Activated CD4-positive, alpha-beta memory T cell treated with anti-CD3 and anti-CD28 coated beads, Interleukin-2, amount 10 ng/mL, durations not matched to agents 7 days and 5 days (primary cell): ENCODE data around the gene OR2AE1. TPM values are rescaled to one million over a fixed set of nuclear protein-coding genes. Genes with fewer than 3 reads are reported as not detected.

Experiments
- CTCF ChIA-PET: fragments of 350-600 bp; sonication (Branson Sonifier 250); formaldehyde crosslinking; loops from one replicate; lab custom pipeline; 2021; ENCODE audit warnings: antibody characterized with exemption, inconsistent platforms; lab: Charles Lee
- POLR2A ChIA-PET: fragments of 350-600 bp; sonication (Branson Sonifier 250); formaldehyde crosslinking; loops from one replicate; lab custom pipeline; 2021; ENCODE audit warnings: antibody characterized with exemption; lab: Charles Lee
- DNase-seq: peaks from one replicate; pipeline ENCODE4 v3.0.0-alpha.2; 2020
- H3K27ac Mint-ChIP-seq: one replicate; pipeline ENCODE4 v1.8.0; 2021; ENCODE audit warnings: mild to moderate bottlenecking, mixed read lengths
- H3K27me3 Mint-ChIP-seq: one replicate; pipeline ENCODE4 v1.8.0; 2021; ENCODE audit warnings: mixed read lengths
- H3K36me3 Mint-ChIP-seq: one replicate; pipeline ENCODE4 v1.8.0; 2021; ENCODE audit warnings: low read depth, mixed read lengths
- H3K4me1 Mint-ChIP-seq: one replicate; pipeline ENCODE4 v1.8.0; 2021; ENCODE audit warnings: mixed read lengths
- H3K4me3 Mint-ChIP-seq: one replicate; pipeline ENCODE4 v1.8.0; 2021; ENCODE audit warnings: mild to moderate bottlenecking, mixed read lengths
- H3K9me3 Mint-ChIP-seq: one replicate; pipeline ENCODE4 v1.8.0; 2021; ENCODE audit warnings: mixed read lengths
- total RNA-seq, 2 experiments: library from RNA; stranded (reverse); gene quantifications; one replicate each; pipeline ENCODE4 v1.2.3, GENCODE V29; 2021

OR2AE1 gene
- total RNA-seq, 2 experiments from 2014 or later: not detected

DNA sequence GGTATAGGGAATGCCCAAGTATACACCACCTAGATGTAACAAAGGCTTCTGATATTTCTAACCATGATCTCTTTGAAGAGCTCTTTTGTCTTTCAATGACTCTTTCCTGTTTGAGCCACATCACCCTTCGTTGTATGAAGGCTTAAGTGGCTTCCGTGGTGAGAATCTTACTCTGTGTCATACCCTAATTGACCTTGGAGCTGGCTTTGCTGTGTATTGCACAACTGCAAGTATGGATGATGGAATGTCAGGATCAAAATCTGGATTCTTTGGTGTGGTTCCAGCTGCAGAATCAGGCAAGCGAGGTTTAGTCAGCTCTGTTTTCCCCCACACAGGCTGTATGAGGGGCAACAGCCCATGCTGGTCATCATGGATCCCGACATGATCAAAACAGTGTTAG is 33.0 kb downstream of the OR2AE1 start:
- Mint-ChIP-seq H3K4me1 (no peaks in the 10 kb centered on the region), H3K4me3 (no peak overlapping the region), H3K27me3 (peaks cover 20% of the 10 kb centered on the region), H3K36me3 (no peaks in the 10 kb centered on the region), H3K9me3 (no peaks in the 10 kb centered on the region), H3K27ac (no peak overlapping the region)
- ChIA-PET CTCF (no interaction called here), POLR2A (no interaction called here)
- no peak for DNase-seq

DNA sequence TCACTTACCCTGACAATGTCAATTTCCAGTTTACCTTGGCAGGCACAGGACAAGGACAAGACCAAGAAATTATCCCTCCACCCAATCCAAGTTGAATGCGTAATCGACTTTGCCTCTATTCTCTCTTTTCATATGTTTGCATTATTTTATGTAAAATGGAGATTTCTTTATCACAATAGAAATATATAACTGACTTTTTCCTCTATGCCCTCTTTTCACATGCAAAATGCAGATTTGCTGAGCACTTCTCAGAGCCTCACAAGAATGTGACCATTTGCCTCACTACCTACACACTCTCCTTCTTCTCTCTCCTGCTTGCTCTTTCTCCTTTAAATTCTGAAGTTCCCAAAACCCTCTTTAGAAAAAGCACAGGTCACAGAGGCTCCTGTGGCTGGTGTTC is 33.9 kb downstream of the OR2AE1 start:
- no peaks in the 10 kb centered on the region for H3K36me3 Mint-ChIP-seq
- H3K4me1 Mint-ChIP-seq: no peaks in the 10 kb centered on the region
- CTCF ChIA-PET: no interaction called here

DNA sequence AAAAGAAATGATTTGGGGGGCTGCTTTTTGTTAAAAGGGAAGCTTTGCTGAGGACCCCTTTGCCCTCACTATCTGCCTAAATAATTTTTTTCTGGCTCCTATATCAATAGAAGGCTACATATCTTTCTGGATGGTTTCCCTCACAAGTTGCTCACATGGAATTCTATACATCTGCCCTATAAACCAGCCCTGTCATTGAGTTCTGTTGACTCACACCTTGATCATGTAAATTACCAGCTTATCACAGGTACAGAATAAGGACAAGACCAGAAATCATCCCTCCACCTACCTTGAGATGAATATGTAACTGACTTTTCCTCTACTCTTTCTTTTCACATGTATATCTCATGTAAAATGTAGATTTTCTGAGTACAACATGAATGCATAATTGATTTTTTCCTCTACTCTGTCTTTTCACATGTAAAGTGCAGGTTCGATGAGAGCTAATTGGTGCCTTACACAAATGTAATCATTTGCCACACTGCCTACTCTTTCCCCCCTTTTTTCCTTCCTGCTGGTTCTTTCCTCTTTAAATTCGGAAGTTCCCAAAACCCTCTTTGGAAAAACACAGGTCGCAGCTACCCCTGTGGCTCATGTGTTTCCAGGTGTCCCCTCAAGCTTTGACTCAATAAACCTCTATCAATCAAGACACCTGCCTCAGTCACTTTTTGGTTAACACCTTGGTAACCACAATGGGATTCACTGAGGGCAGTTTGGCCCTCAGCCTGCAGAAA is 36.5 kb downstream of the OR2AE1 start:
- no peak for DNase-seq
- Mint-ChIP-seq H3K36me3 (no peaks in the 10 kb centered on the region), H3K4me3 (no peak overlapping the region), H3K9me3 (no peaks in the 10 kb centered on the region), H3K27ac (no peak overlapping the region), H3K4me1 (no peaks in the 10 kb centered on the region), H3K27me3 (peaks cover 16% of the 10 kb centered on the region)
- ChIA-PET POLR2A (no interaction called here), CTCF (no interaction called here)

More for the DNA sequence above, 33.9 kb downstream of the OR2AE1 start:
- no peaks in the 10 kb centered on the region for H3K9me3 Mint-ChIP-seq
- no peak overlapping the region for H3K27ac Mint-ChIP-seq
- no peak overlapping the region for H3K4me3 Mint-ChIP-seq
- no peak for DNase-seq
- H3K27me3 Mint-ChIP-seq: peaks cover 17% of the 10 kb centered on the region
- POLR2A ChIA-PET: no interaction called here

DNA sequence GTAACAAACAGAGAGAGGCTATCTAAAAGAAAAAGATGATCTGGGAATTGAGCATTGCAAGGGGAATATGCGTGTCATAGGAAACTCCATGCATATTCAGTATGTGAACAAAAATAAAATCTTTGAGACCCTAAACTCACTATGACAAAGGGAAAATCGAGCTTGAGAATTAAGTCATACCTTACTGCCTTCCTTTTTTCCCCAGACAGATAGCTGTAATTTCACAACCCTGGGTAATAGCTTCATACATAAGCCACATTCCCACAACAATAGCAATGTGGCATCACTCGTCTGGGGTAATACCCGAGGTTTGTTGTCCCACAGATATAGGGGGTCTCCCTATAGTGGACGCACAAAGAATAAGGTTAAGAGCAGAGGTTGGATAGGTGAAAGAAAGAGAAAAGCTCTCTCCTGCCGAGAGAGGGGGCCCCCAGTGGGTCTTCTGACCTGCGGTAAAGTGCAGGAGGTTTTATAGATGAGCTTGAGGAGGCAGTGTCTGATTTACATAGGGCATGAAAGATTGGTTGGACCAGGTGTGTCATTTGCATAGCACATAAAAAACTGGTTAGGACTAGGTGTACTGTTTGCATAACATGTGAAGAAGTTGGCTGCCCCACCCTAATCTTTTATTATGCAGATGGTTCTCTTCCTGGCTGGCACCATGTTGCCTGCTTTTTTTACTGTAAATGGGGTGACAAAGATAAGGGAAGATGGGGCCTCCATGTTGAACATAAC is 37.4 kb downstream of the OR2AE1 start:
- Mint-ChIP-seq H3K27ac (no peak overlapping the region), H3K36me3 (no peaks in the 10 kb centered on the region), H3K9me3 (no peaks in the 10 kb centered on the region), H3K4me3 (no peak overlapping the region), H3K27me3 (peaks cover 16% of the 10 kb centered on the region), H3K4me1 (no peaks in the 10 kb centered on the region)
- POLR2A ChIA-PET: no interaction called here
- no peak for DNase-seq
- CTCF ChIA-PET: no interaction called here

DNA sequence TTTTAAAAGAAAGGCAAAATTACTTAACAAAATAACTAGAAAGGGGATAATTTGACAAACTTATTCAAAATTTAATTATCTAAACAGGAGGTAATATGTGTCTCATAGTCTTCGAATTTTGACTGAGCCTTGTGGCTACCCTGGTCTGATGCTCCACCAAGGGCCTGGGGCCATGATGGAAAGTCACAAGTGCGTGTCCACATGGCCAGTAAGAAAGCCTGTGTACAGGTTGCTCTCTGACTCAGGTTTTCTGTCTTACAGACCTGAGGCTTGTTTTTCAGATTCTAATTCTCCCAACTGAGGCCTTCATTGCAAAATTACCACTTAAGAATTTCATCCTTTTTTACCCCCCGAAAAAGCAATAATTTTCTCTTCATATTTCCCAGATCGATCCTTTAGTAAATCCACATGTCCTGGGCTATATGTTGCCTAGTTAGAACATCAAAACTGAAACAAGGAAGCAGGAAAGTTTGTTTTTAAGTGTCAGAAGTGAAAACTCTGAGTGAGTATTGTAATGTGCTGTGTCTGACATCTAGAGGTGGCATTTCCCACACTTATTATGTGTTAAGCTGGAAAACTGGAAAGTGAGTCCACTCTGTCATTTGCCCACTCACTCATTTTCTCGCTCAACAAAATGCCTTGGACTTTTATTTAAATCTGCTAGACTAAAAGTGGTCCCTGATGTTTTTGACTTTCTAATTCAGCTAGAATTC is 39.0 kb downstream of the OR2AE1 start:
- no peaks in the 10 kb centered on the region for H3K36me3 Mint-ChIP-seq
- no peak for DNase-seq
- ChIA-PET CTCF (interaction anchor here (0.8 kb wide), 1 partner anchor 8 kb away, joined by 3 read pairs; no protein-coding TSS in a partner anchor), POLR2A (no interaction called here)
- H3K9me3 Mint-ChIP-seq: no peaks in the 10 kb centered on the region
- no peak overlapping the region for H3K4me3 Mint-ChIP-seq
- H3K27me3 Mint-ChIP-seq: peaks cover 21% of the 10 kb centered on the region
- H3K27ac Mint-ChIP-seq: no peak overlapping the region
- no peaks in the 10 kb centered on the region for H3K4me1 Mint-ChIP-seq

DNA sequence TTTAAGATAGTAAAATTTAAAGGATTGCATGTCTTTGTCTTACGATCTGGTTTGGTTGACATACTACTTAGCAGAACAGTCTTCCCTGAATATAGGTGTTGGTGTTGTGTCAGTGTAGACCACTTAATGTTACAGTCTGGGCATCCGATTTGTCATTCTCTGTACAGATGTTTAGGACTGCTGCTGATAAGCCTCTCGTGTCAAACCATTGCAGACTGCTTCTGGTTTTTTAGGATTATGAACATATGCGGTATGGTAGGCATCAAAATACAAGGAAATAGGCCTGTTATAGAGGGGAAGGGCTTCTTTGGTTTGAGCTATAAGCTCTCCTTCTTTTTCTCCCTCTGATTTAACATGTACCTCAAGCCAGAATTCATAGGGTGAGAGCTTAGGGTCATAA is 41.6 kb downstream of the OR2AE1 start:
- Mint-ChIP-seq H3K9me3 (no peaks in the 10 kb centered on the region), H3K36me3 (no peaks in the 10 kb centered on the region), H3K4me1 (no peaks in the 10 kb centered on the region), H3K4me3 (no peak overlapping the region), H3K27ac (no peak overlapping the region), H3K27me3 (peaks cover 8% of the 10 kb centered on the region)
- ChIA-PET POLR2A (no interaction called here), CTCF (no interaction called here)
- no peak for DNase-seq

DNA sequence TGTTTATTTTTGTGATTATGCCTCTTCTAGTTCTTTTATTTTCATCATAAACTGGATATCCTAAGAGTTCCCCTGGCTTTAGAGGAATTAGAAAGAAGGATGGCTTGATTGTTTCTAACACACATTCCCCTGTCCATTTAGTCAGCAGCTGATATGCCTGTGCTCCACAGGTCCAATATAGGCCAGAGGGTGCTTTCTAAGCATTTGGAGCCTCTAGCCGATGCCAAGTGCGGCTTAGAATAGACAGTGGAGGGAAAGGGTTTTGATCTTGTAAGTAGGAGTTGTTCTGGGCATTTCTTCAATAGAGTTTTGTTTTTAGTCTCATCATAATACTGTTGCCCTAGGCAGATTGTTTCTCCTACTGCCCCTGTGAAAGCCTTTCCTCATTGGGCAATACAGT is 42.5 kb downstream of the OR2AE1 start:
- CTCF ChIA-PET: no interaction called here
- POLR2A ChIA-PET: no interaction called here

DNA sequence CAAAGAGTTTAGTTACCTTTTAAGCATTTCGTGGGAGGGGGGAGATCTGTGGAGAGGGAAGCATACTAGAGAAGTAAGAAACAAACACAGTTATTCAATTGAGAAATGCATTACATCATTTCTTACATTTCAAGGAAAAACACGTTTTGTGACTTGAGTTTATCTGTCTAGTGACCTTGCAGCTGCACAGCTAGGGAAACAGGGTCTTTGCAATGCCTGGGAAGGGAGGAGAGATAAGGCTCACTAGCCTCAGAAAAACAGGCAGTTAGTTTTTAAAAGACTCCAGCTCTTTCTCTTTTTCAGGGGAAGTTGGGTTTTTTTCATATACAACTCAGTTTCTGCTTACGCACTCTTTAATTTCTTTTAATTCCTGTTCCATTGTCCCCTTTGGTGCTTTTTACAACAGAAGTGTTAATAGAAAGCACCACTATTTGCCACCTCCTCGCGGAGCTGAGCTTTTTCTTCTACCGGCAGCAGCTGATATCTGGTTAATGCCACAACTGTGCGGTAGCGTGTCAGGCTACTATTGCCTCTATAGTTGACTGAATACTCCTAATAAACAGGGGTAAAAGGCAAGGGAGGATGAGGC is 43.5 kb downstream of the OR2AE1 start:
- no peaks in the 10 kb centered on the region for H3K4me1 Mint-ChIP-seq

More for the DNA sequence above, 42.5 kb downstream of the OR2AE1 start:
- Mint-ChIP-seq H3K27me3 (peaks cover 7% of the 10 kb centered on the region), H3K36me3 (no peaks in the 10 kb centered on the region), H3K4me1 (no peaks in the 10 kb centered on the region), H3K9me3 (no peaks in the 10 kb centered on the region), H3K4me3 (no peak overlapping the region), H3K27ac (no peak overlapping the region)
- DNase-seq: no peak

DNA sequence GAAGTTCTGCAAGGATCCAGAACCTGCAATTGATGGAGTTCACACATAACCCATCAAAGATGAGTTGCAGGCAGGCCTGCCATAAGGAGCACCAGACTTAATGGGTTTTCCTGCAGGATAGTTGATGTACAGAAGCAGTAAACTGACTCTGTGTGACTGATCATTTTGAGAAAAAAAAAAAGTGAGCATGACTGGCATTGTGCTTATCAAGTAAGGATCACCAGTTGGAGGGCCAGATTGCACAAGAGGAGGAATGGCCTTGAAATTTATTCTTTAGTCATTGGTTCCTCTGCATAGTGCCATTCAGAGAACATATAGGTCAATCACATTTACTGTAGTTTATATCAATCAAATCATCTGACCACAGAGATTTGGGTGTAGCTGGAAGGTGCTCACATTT is 45.2 kb downstream of the OR2AE1 start:
- Mint-ChIP-seq H3K9me3 (no peaks in the 10 kb centered on the region), H3K4me1 (no peaks in the 10 kb centered on the region), H3K4me3 (no peak overlapping the region), H3K36me3 (no peaks in the 10 kb centered on the region), H3K27ac (no peak overlapping the region), H3K27me3 (peaks cover 13% of the 10 kb centered on the region)
- POLR2A ChIA-PET: no interaction called here
- CTCF ChIA-PET: no interaction called here
- DNase-seq: no peak

More for the DNA sequence above, 43.5 kb downstream of the OR2AE1 start:
- Mint-ChIP-seq H3K27me3 (peaks cover 10% of the 10 kb centered on the region), H3K9me3 (no peaks in the 10 kb centered on the region), H3K27ac (no peak overlapping the region), H3K4me3 (no peak overlapping the region), H3K36me3 (no peaks in the 10 kb centered on the region)
- DNase-seq: no peak
- ChIA-PET POLR2A (no interaction called here), CTCF (no interaction called here)

DNA sequence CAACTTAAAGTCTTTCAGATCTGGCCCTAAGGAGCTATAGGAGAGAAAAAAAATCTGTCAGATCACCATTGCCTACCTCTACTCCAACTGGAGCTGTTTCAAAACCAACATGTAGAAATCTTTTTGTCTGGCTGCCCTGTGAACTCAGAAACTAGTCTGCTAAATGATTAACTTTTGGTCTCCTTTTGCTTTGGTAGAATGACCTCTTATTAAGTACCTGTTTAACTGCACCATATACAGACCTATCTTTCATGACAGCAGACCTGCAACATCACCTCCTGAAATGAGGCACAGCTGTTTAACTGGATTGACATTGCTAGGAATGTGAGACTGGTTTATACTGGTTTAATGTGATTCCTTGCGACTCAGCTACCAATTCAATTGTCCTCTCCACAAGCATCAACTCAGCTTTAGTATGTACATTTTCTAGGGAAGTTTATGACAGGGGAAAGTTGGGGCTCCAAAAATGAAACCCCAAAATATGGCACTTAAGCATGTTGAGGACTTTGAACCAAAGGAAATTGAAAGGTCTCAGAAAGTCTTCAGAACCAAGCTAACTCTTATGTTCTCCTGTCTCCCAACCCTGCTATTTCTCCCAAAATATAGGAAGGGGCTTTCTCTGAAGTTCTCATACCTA is 47.2 kb downstream of the OR2AE1 start:
- Mint-ChIP-seq H3K4me1 (no peaks in the 10 kb centered on the region), H3K27me3 (peaks cover 18% of the 10 kb centered on the region), H3K27ac (no peak overlapping the region), H3K36me3 (no peaks in the 10 kb centered on the region), H3K9me3 (no peaks in the 10 kb centered on the region), H3K4me3 (no peak overlapping the region)
- POLR2A ChIA-PET: no interaction called here
- DNase-seq: no peak
- CTCF ChIA-PET: interaction anchor here (0.9 kb wide), 1 partner anchor 8 kb away, joined by 3 read pairs; no protein-coding TSS in a partner anchor

DNA sequence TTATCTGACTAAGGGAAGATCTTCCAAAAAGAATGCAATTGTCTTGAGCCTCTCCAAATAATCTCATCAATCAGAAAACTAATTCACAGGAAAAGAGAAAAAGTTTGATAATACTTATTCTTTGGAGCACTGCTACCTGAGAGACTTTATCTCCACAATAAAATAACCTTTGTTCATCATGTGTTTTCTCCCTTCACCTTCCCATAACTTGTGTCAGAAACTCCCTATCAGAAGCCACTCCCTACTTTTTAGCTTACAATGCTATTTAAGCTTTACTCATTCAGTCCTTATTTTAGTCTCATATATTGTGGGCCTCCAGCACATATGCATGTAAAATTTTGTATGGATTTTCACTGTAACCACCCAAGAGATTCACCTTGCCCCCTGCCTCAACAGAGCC is 48.0 kb downstream of the OR2AE1 start:
- no peak overlapping the region for H3K27ac Mint-ChIP-seq
- H3K27me3 Mint-ChIP-seq: peaks cover 18% of the 10 kb centered on the region
- DNase-seq: no peak
- H3K9me3 Mint-ChIP-seq: no peaks in the 10 kb centered on the region
- no peaks in the 10 kb centered on the region for H3K36me3 Mint-ChIP-seq
- no peak overlapping the region for H3K4me3 Mint-ChIP-seq
- H3K4me1 Mint-ChIP-seq: no peaks in the 10 kb centered on the region
- ChIA-PET POLR2A (no interaction called here), CTCF (no interaction called here)

DNA sequence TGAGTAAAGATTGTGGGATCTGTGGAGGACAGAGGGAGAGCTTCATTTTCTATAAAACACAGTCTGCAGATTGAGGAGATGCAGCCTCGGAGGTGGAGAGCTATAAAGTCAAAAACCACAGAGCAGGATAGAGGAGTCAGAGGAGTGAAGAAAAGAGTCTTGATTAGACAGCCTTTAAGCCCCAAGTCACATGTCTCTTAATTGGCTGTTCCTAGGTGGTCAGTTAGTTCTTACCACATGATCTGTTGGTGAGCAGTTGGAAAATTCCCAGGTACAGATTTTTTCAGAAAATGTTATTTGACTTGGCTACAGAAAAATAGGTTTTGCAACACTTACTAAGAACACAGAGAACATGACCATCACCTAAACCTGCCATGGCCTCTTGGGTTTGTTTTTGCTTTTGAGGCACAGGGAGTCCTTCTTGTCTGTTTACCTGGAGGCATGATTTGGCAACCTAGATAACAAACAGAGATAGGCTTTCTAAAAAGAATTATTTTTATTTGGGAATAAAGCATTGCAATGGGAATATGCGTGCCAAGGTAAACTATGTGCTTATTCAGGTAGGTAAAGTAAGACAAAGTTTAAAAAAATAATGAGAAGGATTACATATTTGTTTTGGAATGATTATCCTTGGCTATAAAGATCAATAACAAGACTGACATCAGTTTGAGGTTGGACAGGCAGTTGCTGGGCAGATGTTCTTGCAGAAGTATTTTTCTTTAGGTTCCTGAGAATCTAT is 49.6 kb downstream of the OR2AE1 start:
- no peaks in the 10 kb centered on the region for H3K36me3 Mint-ChIP-seq
- H3K4me1 Mint-ChIP-seq: no peaks in the 10 kb centered on the region
- no peak for DNase-seq
- ChIA-PET POLR2A (no interaction called here), CTCF (no interaction called here)
- H3K27me3 Mint-ChIP-seq: peaks cover 14% of the 10 kb centered on the region
- no peaks in the 10 kb centered on the region for H3K9me3 Mint-ChIP-seq
- no peak overlapping the region for H3K27ac Mint-ChIP-seq
- H3K4me3 Mint-ChIP-seq: no peak overlapping the region
